Activated naive CD8-positive, alpha-beta T cell treated with anti-CD3 and anti-CD28 coated beads, Interleukin-2, amount 50 U/mL, for 24 hours (primary cell): ENCODE results near the gene GLTP.

Source experiments
- ATAC-seq: fragments of 150-1000 bp; cut with Tn5 transposase; one replicate; pipeline ENCODE4 v1.10.0; 2021
- DNase-seq: peaks from one replicate; pipeline ENCODE4 v3.0.0; 2021
- H3K27ac Mint-ChIP-seq: one replicate; pipeline ENCODE4 v1.8.0; 2021; ENCODE audit warnings: mild to moderate bottlenecking, mixed read lengths
- H3K27me3 Mint-ChIP-seq: one replicate; pipeline ENCODE4 v1.8.0; 2021; ENCODE audit warnings: mixed read lengths
- H3K36me3 Mint-ChIP-seq: one replicate; pipeline ENCODE4 v1.8.0; 2021; ENCODE audit warnings: low read depth, mixed read lengths
- H3K4me1 Mint-ChIP-seq: one replicate; pipeline ENCODE4 v1.8.0; 2021; ENCODE audit warnings: mixed read lengths
- H3K4me3 Mint-ChIP-seq: one replicate; pipeline ENCODE4 v1.8.0; 2021; ENCODE audit warnings: mild to moderate bottlenecking, moderate library complexity, mixed read lengths
- H3K9me3 Mint-ChIP-seq: one replicate; pipeline ENCODE4 v1.8.0; 2021; ENCODE audit warnings: mixed read lengths

Gene GLTP

GRCh38 chr12:109818253-109818652, 62.1 kb downstream of the GLTP start:
- Mint-ChIP-seq H3K9me3 (no peaks in the 10 kb centered on the region), H3K4me1 (no peaks in the 10 kb centered on the region), H3K27ac (no peak overlapping the region), H3K4me3 (no peak overlapping the region), H3K36me3 (no peaks in the 10 kb centered on the region), H3K27me3 (peaks cover 7% of the 10 kb centered on the region)
- ATAC-seq (no peak), DNase-seq (no peak)

- Mint-ChIP-seq H3K9me3 (no peaks in the 10 kb centered on the region), H3K27ac (no peak overlapping the region), H3K36me3 (no peaks in the 10 kb centered on the region), H3K27me3 (peaks cover 6% of the 10 kb centered on the region), H3K4me3 (no peak overlapping the region), H3K4me1 (no peaks in the 10 kb centered on the region)
- ATAC-seq (no peak), DNase-seq (no peak)
Measured at GRCh38 chr12:109817627-109818231, 62.6 kb downstream of the GLTP start.

GRCh38 chr12:109816870-109817269, 63.5 kb downstream of the GLTP start:
- Mint-ChIP-seq H3K4me3 (no peak overlapping the region), H3K4me1 (no peaks in the 10 kb centered on the region), H3K27ac (no peak overlapping the region), H3K9me3 (no peaks in the 10 kb centered on the region), H3K27me3 (peaks cover 4% of the 10 kb centered on the region), H3K36me3 (no peaks in the 10 kb centered on the region)
- DNase-seq, result no peak
- ATAC-seq, result no peak

- Mint-ChIP-seq H3K4me1 (no peaks in the 10 kb centered on the region), H3K36me3 (no peaks in the 10 kb centered on the region), H3K27me3 (peaks cover 2% of the 10 kb centered on the region), H3K9me3 (no peaks in the 10 kb centered on the region), H3K4me3 (no peak overlapping the region), H3K27ac (no peak overlapping the region)
- ATAC-seq (no peak), DNase-seq (no peak)
Measured at GRCh38 chr12:109815757-109816617, 64.4 kb downstream of the GLTP start.

- H3K9me3 Mint-ChIP-seq, result no peaks in the 10 kb centered on the region
- H3K36me3 Mint-ChIP-seq, result no peaks in the 10 kb centered on the region
- DNase-seq, result no peak
- ATAC-seq, result no peak
- H3K27ac Mint-ChIP-seq, result no peak overlapping the region
- H3K4me3 Mint-ChIP-seq, result no peak overlapping the region
- peaks cover 2% of the 10 kb centered on the region for H3K27me3 Mint-ChIP-seq
- no peaks in the 10 kb centered on the region for H3K4me1 Mint-ChIP-seq
Measured at GRCh38 chr12:109815225-109815624, 65.1 kb downstream of the GLTP start.

- no peaks in the 10 kb centered on the region for H3K36me3 Mint-ChIP-seq
- no peaks in the 10 kb centered on the region for H3K4me1 Mint-ChIP-seq
- H3K27ac Mint-ChIP-seq, result no peak overlapping the region
- ATAC-seq (no peak), DNase-seq (no peak)
- H3K27me3 Mint-ChIP-seq, result peaks cover 2% of the 10 kb centered on the region
- H3K4me3 Mint-ChIP-seq, result no peak overlapping the region
- H3K9me3 Mint-ChIP-seq, result no peaks in the 10 kb centered on the region
Measured at GRCh38 chr12:109814600-109815150, 65.7 kb downstream of the GLTP start.

- ATAC-seq, result no peak
- Mint-ChIP-seq H3K27ac (no peak overlapping the region), H3K4me1 (no peaks in the 10 kb centered on the region), H3K4me3 (no peak overlapping the region), H3K27me3 (peaks cover 2% of the 10 kb centered on the region), H3K9me3 (no peaks in the 10 kb centered on the region), H3K36me3 (no peaks in the 10 kb centered on the region)
- DNase-seq, result no peak
Measured at GRCh38 chr12:109813810-109814416, 66.4 kb downstream of the GLTP start.

GRCh38 chr12:109811624-109811995, 68.7 kb downstream of the GLTP start:
- Mint-ChIP-seq H3K27me3 (no peaks in the 10 kb centered on the region), H3K36me3 (no peaks in the 10 kb centered on the region), H3K4me1 (no peaks in the 10 kb centered on the region), H3K4me3 (no peak overlapping the region), H3K27ac (no peak overlapping the region), H3K9me3 (no peaks in the 10 kb centered on the region)
- ATAC-seq, result no peak
- no peak for DNase-seq

GRCh38 chr12:109810954-109811623, 69.3 kb downstream of the GLTP start:
- no peaks in the 10 kb centered on the region for H3K27me3 Mint-ChIP-seq
- no peak for ATAC-seq

GRCh38 chr12:109808876-109809646, 71.3 kb downstream of the GLTP start:
- Mint-ChIP-seq H3K9me3 (no peaks in the 10 kb centered on the region), H3K27ac (no peak overlapping the region), H3K27me3 (no peaks in the 10 kb centered on the region), H3K4me3 (no peak overlapping the region), H3K36me3 (no peaks in the 10 kb centered on the region), H3K4me1 (no peaks in the 10 kb centered on the region)
- DNase-seq, result no peak
- no peak for ATAC-seq

More at GRCh38 chr12:109810954-109811623, 69.3 kb downstream of the GLTP start:
- Mint-ChIP-seq H3K9me3 (no peaks in the 10 kb centered on the region), H3K36me3 (no peaks in the 10 kb centered on the region), H3K4me1 (no peaks in the 10 kb centered on the region), H3K27ac (no peak overlapping the region), H3K4me3 (no peak overlapping the region)
- no peak for DNase-seq

GRCh38 chr12:109807954-109808643, 72.2 kb downstream of the GLTP start:
- Mint-ChIP-seq H3K36me3 (no peaks in the 10 kb centered on the region), H3K27me3 (no peaks in the 10 kb centered on the region), H3K9me3 (no peaks in the 10 kb centered on the region), H3K4me3 (no peak overlapping the region), H3K27ac (no peak overlapping the region), H3K4me1 (no peaks in the 10 kb centered on the region)
- no peak for DNase-seq
- no peak for ATAC-seq

- no peaks in the 10 kb centered on the region for H3K4me1 Mint-ChIP-seq
- ATAC-seq, result peak; percentile 65
- H3K4me3 Mint-ChIP-seq, result no peak overlapping the region
- H3K36me3 Mint-ChIP-seq, result no peaks in the 10 kb centered on the region
- H3K27ac Mint-ChIP-seq, result no peak overlapping the region
- DNase-seq, result peak; percentile 67
- no peaks in the 10 kb centered on the region for H3K27me3 Mint-ChIP-seq
- no peaks in the 10 kb centered on the region for H3K9me3 Mint-ChIP-seq
Measured at GRCh38 chr12:109804820-109805761, 75.2 kb downstream of the GLTP start.

- DNase-seq (no peak), ATAC-seq (no peak)
- Mint-ChIP-seq H3K27me3 (no peaks in the 10 kb centered on the region), H3K4me3 (no peak overlapping the region), H3K9me3 (no peaks in the 10 kb centered on the region), H3K27ac (no peak overlapping the region), H3K4me1 (no peaks in the 10 kb centered on the region), H3K36me3 (no peaks in the 10 kb centered on the region)
Measured at GRCh38 chr12:109803678-109804077, 76.7 kb downstream of the GLTP start.
